Embryonic facial prominence (tissue), 1 donor: Measurements from ENCODE around the gene DHRS4L2.
"Not testable (repeated sequence)": the region's sequence is repeated elsewhere in the genome, so short reads cannot be mapped to it uniquely, and the experiment has no call there.

Source experiments
- DNase-seq: peaks from one replicate; pipeline ENCODE4 v3.0.0-alpha.2; 2016; ENCODE audit errors: extremely low spot score

The DHRS4L2 gene

DNA sequence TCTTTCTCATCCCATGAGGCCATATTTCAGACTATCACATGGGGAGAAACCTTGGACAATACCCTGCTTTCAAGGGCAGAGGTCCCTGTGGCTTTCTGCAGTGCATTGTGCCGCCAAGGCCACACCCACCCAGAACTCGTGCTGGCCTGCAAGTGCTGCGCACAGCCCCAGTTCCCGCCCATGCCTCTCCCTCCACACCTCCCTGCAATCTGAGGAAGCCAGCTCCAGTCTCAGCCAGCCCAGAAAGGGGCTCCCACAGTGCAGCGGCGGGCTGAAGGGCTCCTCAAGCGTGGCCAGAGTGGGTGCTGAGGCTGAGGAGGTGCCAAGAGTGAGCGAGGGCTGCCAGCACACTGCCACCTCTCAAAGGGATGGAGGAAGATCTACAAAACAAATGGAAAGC lies 15.6 kb upstream of the DHRS4L2 start:
- not testable (repeated sequence) for DNase-seq

DNA sequence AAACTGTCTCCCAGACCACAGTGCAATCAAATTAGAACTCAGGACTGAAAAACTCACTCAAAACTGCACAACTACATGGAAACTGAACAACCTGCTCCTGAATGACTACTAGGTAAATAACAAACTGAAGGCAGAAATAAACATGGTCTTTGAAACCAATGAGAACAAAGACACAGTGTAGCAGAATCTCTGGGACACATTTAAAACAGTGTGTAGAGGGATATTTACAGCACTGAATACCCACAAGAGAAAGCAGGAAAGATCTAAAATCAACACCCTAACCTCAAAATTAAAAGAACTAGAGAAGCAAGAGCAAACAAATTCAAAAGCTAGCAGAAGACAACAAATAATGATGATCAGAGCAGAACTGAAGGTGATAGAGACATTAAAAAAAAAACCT lies 14.7 kb upstream of the DHRS4L2 start:
- not testable (repeated sequence) for DNase-seq

DNA sequence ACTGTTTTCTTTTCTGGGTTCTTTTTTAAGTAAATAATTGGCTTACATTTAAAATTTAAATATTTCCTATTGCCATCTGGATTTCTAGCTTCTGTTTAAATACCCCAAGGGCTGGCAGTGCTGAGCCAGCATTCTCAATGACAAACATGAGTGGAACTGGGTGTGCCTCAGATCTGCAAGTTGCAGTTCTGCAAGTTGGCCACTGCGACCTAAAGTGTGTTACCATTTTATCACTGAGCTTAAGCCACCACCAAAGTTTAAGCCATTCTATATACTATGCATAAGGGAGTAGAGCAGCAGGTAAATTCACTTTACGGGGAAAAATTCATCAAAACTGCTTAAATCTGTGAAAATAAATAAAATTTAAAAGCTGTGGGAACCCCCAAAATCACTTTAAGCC lies 11.5 kb upstream of the DHRS4L2 start:
- not testable (repeated sequence) for DNase-seq

DNA sequence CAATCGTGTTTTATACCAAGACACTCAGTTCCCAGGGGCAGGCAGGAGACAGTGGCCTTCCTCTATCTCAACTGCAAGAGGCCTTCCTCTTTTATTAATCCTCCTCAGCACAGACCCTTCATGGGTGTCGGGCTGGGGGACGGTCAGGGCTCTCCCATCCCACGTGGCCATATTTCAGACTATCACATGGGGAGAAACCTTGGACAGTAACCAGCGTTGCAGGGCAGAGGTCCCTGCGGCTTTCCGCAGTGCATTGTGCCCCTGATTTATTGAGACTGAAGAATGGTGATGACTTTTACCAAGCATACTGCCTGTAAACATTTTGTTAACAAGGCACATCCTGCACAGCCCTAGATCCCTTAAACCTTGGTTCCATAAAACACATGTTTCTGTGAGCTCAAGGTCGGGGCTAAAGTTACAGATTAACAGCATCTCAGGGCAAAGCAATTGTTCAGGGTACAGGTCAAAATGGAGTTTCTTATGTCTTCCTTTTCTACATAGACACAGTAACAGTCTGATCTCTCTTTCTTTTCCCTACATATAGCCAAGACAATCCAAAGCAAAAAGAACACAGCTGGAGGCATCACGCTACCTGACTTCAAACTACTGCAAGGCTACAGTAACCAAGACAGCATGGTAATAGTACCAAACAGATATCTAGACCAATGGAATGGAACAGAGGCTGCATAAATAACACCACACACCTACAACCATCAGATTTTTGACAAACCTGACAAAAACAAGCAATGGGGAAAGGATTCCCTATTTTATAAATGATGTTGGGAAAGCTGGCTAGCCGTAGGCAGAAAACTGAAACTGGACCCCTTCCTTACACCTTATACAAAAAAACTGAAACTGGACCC lies 6.5 kb upstream of the DHRS4L2 start:
- DNase-seq: not testable (repeated sequence)

DNA sequence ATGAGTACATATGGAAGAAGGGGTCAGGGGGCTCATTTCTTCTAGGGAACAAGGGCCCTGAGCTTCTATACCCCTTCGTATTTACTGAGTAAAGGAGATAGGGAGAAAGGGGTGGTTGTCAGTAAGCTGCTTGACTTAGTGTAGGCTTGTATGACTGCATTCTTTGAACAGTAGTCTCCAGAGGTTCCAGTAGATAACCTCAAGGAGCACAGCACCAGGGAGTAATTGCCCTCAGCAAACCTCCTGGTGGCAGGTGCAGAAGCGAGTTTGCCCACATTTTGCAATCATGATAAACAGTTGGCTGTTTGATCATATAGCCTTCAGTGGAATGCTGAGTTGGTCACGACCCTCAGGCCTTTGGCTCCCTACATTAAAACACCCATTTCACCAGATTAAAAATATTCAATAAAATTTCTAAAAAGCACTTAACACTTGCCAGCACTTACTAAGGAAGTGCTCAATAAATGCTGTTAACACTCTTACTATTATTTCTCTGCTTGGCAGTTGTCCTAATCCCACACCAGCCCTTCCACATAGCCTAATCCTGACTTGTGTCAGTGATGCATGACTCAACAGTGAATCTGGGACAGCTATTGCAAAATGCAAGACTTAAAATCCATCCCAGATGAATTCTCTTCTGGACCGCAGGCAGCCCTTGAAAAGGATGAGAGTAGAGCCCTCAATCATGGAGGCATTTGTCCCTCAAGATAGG lies 3.7 kb upstream of the DHRS4L2 start:
- DNase-seq: no peak

DNA sequence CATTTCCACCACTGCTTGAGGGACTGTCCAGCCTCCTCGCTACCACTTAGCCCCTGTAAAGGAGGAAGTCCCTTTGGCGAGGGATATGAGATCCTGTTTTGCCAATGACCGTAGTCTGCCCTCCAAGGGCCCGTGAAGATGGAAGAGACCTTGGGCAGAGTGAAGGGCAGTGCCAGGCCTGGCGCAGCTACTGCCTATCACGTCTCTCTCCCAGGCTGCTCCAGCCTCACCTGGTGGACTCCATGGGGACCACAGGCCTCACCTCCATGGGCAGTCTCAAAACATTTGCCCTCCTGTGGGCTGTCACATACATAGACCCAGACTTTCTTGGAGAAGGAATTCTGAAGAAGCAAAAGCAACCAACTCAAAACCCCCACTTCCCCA lies 514 bp upstream of the DHRS4L2 start:
- DNase-seq: not testable (repeated sequence)

DNA sequence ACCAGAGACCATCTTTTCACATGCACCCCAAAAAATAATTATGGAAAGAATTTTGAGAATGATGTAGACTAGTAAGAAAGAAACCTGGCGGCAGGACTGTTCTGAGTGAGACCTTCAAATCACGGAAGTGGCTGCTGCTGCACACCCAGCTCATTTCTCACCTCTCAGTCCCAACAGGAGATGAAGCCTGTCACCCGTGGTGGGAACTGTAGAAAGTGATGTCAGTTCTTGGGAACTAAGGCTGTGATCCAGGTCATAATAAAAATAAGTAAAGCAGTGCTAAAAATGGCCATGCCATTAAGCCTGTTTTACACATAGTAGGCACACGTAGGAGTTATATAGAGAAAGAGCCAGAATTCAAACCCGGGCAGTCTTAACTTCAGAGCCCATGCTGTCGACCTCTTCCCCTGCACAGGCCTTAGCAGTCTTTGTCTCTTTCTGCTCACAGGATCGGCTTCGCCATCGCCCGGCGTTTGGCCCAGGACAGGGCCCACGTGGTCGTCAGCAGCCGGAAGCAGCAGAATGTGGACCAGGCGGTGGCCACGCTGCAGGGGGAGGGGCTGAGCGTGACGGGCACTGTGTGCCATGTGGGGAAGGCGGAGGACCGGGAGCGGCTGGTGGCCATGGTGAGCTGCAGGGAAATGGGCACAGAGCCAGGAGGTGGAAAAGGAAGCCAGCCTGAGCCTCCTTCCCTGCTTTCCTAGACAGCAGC lies 1.2 kb downstream of the DHRS4L2 start:
- not testable (repeated sequence) for DNase-seq

DNA sequence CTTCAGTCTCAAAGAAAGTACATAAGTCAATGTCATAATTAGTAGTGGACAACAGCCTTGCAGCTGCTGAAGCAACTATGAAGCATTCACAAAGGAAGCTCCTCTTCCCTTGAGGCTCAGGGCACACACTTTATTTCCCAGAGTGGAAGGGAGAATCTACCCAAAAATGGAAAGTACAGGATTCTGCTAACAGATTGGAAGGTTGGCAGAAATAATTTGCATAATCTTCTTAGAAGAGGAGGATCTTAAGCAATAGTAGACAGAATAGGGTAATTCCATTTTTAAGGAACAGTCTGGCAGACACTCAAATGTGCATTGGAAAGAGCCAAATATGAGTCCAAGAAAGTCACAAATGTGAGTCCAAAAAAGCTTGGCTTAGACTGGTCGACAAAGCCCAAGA lies 2.2 kb downstream of the DHRS4L2 start:
- not testable (repeated sequence) for DNase-seq

DNA sequence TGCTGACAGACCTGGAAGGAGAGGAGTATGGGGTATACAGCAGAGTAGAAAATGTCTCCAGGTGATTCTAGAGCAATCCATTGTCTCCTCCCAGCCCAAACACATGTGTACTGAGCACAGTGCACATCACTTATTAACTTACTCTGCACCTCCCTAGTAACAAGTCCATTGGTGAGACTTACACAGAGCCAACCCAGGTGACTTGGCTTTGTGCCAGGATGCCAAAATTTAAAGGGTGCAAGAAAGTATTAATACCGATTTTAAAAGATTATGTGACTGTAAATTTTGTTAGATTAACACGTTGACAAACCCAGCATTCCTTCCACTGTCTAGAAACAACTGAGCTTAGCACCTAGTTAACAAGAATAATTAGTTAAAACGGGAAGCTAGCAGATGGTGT lies 4.3 kb downstream of the DHRS4L2 start:
- DNase-seq: not testable (repeated sequence)

DNA sequence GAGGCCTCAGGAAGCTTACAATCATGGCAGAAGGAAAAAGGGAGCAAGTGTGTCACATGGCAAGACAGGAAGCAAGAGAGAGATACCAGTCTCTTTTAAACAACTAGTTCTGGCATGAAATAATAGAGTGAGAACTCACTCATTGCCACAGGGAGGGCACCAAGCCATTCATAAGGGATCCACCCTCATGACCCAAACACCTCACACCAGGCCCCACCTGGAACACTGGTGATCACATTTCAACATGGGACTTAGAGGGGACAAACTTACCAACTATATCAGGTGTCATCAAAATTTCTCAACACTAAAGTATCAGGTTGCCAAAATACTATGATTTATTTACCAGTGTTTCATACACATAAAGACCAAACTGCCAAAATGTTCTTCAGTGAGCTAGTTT lies 7.3 kb downstream of the DHRS4L2 start:
- DNase-seq: not testable (repeated sequence)

DNA sequence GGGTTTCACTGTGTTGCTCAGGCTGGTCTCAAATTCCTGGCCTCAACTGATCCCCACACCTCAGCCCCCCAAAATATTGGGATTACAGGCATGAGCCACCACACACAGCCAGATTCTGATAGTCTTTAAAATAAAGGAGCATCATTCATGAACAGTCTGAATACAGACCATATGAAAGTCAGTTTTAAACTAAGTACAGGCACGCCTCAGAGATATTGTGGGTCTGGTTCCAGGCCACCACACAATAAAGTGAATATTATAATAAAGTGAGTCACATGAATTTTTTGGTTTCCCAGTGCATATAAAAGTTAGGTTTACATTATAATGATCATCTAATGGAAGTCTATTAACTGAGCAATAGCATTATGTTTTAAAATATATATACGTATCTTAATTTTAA lies 8.1 kb downstream of the DHRS4L2 start:
- DNase-seq: not testable (repeated sequence)

DNA sequence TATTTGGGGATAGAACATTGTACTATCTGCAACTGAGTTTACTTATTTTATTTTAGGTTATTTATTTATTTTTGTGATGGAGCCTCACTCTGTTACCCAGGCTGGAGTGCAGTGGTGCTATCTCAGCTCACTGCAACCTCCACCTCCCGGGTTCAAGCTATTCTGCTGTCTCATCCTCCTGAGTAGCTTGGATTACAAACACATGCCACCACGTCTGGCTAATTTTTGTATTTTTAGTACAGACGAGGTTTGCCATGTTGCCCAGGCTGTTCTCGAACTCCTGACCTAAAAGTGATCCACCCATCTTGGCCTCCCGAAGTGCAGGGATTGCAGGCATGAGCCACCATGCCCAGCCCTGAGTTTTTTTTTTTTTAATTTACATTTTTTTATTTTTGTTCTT lies 10.9 kb downstream of the DHRS4L2 start:
- not testable (repeated sequence) for DNase-seq

DNA sequence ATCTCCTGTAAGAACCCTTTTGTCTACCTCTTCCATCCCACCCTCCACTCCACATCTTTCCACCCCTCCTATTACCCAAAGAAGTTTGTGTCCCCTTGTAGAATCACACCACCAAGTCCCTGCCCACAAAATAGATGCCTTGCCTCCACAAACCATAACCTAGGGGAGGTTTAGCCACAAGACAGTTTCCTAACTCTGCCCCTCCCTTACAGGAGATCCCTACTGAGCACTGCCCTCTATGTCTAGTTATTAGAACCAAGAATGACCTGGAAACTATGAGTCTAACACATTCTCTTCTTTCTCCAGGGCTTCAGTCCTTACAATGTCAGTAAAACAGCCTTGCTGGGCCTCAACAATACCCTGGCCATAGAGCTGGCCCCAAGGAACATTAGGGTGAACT lies 12.3 kb downstream of the DHRS4L2 start:
- DNase-seq: not testable (repeated sequence)

DNA sequence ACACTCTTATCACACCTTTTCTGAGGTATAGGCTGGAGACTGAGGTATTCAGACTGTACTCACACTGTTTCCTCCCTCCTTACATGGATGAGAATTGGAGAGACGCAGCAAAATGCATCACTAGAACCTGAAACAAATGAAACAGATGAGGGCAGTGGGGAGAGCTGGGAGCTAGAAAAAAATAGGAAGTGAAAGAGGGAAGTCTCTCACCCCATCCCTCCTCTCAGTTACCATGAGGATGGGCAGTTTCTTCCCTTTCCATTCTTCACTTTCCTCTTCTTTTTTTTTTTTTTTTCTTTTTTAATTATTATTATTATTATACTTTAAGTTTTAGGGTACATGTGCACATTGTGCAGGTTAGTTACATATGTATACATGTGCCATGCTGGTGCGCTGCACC lies 12.9 kb downstream of the DHRS4L2 start:
- DNase-seq: not testable (repeated sequence)

DNA sequence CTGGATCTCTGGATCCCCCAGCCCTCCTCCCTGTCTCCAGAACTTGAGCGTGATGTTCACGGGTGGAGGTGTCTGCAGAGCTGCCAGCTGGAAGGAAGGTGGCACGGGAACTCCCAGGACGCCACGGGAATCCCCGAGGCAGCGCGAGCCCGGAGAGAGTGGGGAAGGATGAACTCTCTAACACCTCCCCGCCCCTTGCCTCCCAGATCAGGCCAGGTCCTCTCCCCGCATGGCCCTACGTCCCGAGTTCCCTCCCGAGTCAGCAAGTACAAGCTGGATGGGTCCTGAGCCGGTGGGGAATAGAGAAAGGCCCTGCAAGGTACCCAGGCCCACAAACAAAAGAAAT lies 17.7 kb downstream of the DHRS4L2 start:
- DNase-seq: not testable (repeated sequence)

DNA sequence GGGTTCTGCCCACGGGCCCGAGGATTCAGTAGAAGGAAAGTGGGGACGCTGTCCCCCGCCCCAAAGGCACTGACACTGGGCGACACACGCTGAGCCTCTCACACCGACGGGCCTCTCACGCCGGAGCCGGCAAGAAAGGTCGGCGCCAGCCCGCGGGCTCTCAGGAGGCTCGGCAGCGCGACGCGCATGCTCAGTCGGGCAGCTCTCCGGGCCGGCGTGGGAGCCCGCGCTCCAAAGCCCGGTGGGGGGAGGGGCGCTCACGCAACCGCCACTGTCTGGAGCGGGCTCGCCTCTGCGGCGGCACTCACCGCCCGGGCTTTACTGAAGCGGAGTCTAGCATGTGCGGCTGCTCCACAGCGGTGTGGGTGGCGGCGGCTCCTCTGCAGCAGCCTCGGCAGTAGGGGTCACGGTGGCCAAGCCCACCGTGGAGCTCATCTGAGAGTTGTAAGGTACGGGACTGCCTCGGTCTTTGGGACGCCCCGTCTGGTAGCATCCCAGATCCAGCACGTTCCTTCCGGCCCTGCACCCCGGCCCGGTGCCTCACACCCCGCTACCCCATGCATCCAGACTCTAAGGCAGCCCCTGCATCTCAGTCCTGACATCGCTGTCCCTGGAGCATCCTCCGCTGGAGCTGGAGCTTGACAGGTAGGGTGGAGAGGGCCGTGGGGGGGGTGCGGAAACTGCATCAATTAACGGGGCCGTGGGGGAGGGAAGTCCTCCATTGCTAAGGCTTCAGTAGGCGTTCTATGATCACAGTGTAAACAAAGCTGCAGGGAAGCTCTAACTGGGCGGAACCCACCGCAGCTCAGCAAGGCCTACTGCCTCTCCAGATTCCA lies 18.3 kb downstream of the DHRS4L2 start:
- not testable (repeated sequence) for DNase-seq

DNA sequence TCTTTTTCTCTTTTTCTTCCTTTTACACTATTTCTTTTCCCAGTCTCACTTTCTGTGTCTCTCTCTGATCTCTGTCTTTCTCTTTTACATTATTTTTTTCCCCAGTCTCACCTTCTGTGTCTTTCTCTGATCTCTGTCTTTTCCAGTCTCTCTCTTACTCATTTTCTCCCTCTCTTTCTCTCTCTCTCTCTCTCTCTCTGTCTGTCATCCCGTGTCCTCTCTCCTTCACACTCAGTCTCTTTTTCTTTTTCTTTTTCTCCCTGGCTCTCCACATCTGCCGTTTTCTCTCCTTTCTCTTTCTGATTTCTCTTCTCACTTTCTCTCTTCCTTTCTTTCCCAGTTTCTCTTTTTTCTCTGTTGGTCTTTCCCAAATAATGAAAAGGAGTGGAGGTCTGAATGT lies 22.3 kb downstream of the DHRS4L2 start:
- DNase-seq: no peak

DNA sequence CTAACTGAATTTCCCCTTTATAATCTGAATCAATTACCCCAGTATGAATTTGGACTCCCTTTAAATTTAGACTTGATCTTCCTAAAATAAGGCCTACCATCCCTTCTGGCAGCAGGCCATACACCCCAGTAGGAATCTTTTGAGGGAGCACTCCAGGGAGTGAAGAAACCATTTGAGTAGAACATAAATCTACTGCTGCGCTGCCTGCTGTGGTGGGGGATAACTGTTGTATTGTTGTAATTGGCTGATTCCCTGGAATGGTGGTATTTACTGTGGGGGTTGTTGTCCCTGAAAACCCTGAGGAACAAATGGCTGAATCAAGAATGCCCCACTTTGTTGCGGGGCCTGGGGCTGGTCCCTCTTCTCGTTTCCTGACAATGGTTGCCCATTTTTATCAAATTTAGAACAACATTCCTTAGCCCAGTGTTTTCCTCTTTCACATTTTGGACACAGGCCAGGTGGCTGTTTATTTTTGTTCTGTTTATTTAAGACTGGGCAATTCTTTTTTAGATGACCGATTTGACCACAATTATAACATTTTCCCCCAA lies 24.1 kb downstream of the DHRS4L2 start:
- DNase-seq: not testable (repeated sequence)

DNA sequence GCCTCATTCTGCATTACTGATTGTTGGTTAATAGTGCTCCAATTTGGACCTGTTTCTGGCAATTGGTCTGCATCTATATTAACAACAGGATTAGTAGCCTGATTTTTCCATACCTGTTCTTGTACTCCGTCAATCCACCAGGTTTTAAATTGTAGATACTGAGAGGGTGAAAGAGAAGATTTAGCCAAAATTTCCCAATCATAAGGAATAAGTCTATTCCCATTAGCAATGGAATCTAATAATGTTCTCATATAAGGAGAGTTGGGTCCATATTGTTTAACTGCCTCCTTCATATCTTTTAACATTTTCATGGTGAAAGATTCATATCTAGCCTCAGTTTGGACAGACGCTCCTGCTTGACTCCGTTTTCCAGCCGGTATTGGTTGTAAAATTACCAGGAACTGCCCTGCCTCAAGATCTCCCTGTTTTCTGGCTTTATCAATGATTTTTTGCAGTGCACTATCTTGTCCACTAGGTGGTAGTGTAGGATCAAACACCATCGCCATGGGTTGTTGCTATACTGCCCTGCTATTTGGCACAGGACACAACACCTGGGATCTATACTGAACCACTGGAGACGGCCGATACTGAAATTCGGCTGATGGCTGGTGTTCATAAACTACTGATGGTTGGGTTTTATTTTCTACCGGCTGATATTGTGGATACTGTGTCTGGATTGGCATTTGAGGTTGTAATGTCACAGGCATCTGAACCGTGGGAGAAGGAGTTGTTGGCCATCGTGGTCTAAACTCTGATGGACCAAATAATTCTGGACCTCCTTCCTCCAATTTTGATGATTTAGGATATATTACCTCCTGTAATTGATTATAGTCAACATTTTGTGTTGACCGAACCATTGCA lies 25.2 kb downstream of the DHRS4L2 start:
- DNase-seq: no peak

DNA sequence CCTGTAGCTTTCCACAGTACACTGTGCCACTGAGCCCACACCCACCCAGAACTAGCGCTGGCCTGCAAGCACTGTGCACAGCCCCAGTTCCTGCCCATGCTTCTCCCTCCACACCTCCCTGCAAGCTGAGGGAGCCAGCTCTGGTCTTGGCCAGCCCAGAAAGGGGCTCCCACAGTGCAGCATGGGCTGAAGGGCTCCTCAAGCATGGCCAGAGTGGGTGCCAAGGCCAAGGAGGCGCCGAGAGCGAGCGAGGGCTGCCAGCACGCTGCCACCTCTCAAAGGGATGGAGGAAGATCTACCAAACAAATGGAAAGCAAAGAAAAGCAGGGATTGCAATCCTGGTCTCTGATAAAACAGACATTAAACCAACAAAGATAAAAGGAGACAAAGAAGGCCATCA lies 27.0 kb downstream of the DHRS4L2 start:
- DNase-seq: not testable (repeated sequence)
